Left colon (tissue), 2 donors: Measurements from ENCODE around the gene VAC14. TPM values are rescaled to one million over a fixed set of nuclear protein-coding genes. Genes with fewer than 3 reads are reported as not detected.

Experiments used
- ATAC-seq: fragments of 200-7000 bp; cut with Tn5 transposase; one replicate; pipeline ENCODE4 v1.9.1; 2020; ENCODE audit warnings: mild to moderate bottlenecking, moderate library complexity
- DNase-seq, 2 donors: peaks; one replicate each; pipeline ENCODE4 v3.0.0-alpha.2; 2020
- intact Hi-C, 2 donors: fragments of 100-400 bp; cut with DNase I in 1 of 2; cut with micrococcal nuclease in 1 of 2; formaldehyde crosslinking; loops; one replicate each; pipeline versions ENCODE4 v1.11.2 to v1.14.0; 2022; cut with DNase I, micrococcal nuclease
- total RNA-seq, 2 donors: library from RNA; stranded (reverse); fragmentation: NEBNext Ultra II Directional; extraction: Animal tissue kit (Norgen Biotek cat#: 25700); gene quantifications; one replicate each; pipeline ENCODE4 v1.2.1, GENCODE V29; 2021
- donor health status: DM: no; HTN: no; CAD: no.
- donor health status: DM: yes; HTN: yes; CAD: no.

The VAC14 gene
- total RNA-seq, 2 donors from 2014 or later, result 26.9 to 32.1 TPM

- DNase-seq (no peak), ATAC-seq (no peak)
- intact Hi-C loops, result no loop called here
Measured at GRCh38 chr16:70702624-70703023, 98.3 kb downstream of the VAC14 start.

GRCh38 chr16:70701998-70702397 is 99.0 kb downstream of the VAC14 start:
- intact Hi-C loops, result no loop called here
- DNase-seq (no peak), ATAC-seq (no peak)

GRCh38 chr16:70701596-70701995 is 99.4 kb downstream of the VAC14 start:
- intact Hi-C loops, result no loop called here
- no peak for ATAC-seq
- no peak for DNase-seq

- no peak for ATAC-seq
- no peak for DNase-seq
- intact Hi-C loops, result no loop called here
Measured at GRCh38 chr16:70701036-70701435, 99.9 kb downstream of the VAC14 start.

GRCh38 chr16:70700101-70701020 is 100.6 kb downstream of the VAC14 start:
- ATAC-seq (no peak), DNase-seq (no peak)
- intact Hi-C loops, result no loop called here

- DNase-seq (no peak), ATAC-seq (no peak)
- intact Hi-C loops, result no loop called here
Measured at GRCh38 chr16:70699696-70700095, 101.3 kb downstream of the VAC14 start.

- intact Hi-C loops, result no loop called here
- DNase-seq (no peak), ATAC-seq (no peak)
Measured at GRCh38 chr16:70698901-70699300, 102.1 kb downstream of the VAC14 start.

GRCh38 chr16:70697594-70698170 is 103.3 kb downstream of the VAC14 start:
- intact Hi-C loops, result no loop called here
- ATAC-seq, result no peak
- no peak for DNase-seq

- ATAC-seq (peak; percentile 54), DNase-seq (no peak)
- intact Hi-C loops, result no loop called here
Measured at GRCh38 chr16:70696952-70697593, 103.9 kb downstream of the VAC14 start.

- intact Hi-C loops, result no loop called here
- DNase-seq (no peak), ATAC-seq (no peak)
Measured at GRCh38 chr16:70696355-70696754, 104.6 kb downstream of the VAC14 start.

- intact Hi-C loops, result no loop called here
- DNase-seq (peak in 1 of 2 donors; percentile 71), ATAC-seq (peak; percentile 77)
Measured at GRCh38 chr16:70695331-70696070, 105.5 kb downstream of the VAC14 start.

- intact Hi-C loops, result no loop called here
Measured at GRCh38 chr16:70694868-70695218, 106.1 kb downstream of the VAC14 start.

GRCh38 chr16:70694088-70694867 is 106.7 kb downstream of the VAC14 start:
- intact Hi-C loops, result no loop called here
- ATAC-seq (peak; percentile 32), DNase-seq (no peak)

More at GRCh38 chr16:70694868-70695218, 106.1 kb downstream of the VAC14 start:
- DNase-seq (no peak), ATAC-seq (no peak)

GRCh38 chr16:70692873-70693671 is 107.9 kb downstream of the VAC14 start:
- intact Hi-C loops, result no loop called here
- DNase-seq, result peak in 1 of 2 donors; percentile 68

GRCh38 chr16:70692130-70692872 is 108.7 kb downstream of the VAC14 start:
- intact Hi-C loops, result no loop called here
- DNase-seq, result no peak
- no peak for ATAC-seq

More at GRCh38 chr16:70692873-70693671, 107.9 kb downstream of the VAC14 start:
- ATAC-seq, result no peak

GRCh38 chr16:70691223-70692129 is 109.5 kb downstream of the VAC14 start:
- ATAC-seq (peak; percentile 30), DNase-seq (peak; percentile 57 to 77)
- intact Hi-C loops, result no loop called here
